ENCODE measurements around the gene CORIN.
"Not testable (repeated sequence)": the region's sequence is repeated elsewhere in the genome, so short reads cannot be mapped to it uniquely, and the experiment has no call there.

Gene CORIN

GRCh38 chr4:47551682-47552081, 286.2 kb downstream of the CORIN start:
- no peak for DNase-seq (ENCODE audit: low spot score)
- TF ChIP-seq, protein P1, sequence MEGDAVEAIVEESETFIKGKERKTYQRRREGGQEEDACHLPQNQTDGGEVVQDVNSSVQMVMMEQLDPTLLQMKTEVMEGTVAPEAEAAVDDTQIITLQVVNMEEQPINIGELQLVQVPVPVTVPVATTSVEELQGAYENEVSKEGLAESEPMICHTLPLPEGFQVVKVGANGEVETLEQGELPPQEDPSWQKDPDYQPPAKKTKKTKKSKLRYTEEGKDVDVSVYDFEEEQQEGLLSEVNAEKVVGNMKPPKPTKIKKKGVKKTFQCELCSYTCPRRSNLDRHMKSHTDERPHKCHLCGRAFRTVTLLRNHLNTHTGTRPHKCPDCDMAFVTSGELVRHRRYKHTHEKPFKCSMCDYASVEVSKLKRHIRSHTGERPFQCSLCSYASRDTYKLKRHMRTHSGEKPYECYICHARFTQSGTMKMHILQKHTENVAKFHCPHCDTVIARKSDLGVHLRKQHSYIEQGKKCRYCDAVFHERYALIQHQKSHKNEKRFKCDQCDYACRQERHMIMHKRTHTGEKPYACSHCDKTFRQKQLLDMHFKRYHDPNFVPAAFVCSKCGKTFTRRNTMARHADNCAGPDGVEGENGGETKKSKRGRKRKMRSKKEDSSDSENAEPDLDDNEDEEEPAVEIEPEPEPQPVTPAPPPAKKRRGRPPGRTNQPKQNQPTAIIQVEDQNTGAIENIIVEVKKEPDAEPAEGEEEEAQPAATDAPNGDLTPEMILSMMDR (IDR thresholded peaks at IDR 0.05; ENCODE audit: extremely low read depth, insufficient read depth, missing control alignments), result no peak
- in situ Hi-C loops (cut with MboI; ENCODE audit: low pct_unique_long_range_greater_than_20kb, low sequenced_read_pairs, unreplicated experiment), result loop anchor here (25.0 kb wide), 1 partner anchor 89 kb away; the partner anchor contains the start of gene COMMD8

DNA sequence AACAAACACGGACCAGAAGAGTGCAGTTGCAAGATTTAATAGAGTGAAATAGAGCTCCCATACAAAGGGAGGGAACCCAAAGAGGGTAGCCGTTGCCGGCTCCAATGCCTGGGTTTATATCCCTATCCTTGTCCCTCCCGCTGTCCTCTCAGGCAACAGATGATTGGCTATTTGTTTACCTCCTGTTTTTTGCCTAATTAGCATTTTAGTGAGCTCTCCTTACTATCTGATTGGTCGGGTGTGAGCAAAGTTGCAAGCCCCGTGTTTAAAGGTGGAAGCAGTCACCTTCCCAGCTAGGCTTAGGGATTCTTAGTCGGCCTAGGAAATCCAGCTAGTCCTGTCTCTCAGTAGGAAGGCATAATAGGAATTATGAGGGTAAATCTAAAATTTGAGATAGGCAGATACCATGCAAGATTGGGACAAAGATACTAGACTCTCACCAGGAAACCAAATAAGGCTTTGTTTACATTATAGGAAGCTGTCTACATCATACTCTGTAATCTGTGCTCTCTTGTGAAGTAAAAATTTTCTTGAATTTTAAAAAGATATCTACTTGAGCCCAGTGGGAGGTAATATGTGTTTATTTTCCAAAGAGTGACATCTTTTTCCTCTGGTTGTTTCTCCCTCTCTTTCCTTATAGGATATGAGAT, 286.8 kb downstream of the CORIN start:
- TF ChIP-seq, protein P1 (IDR thresholded peaks at IDR 0.05; ENCODE audit: extremely low read depth, insufficient read depth, missing control alignments), result no peak
- in situ Hi-C loops (cut with MboI; ENCODE audit: low pct_unique_long_range_greater_than_20kb, low sequenced_read_pairs, unreplicated experiment), result loop anchor here (25.0 kb wide), 1 partner anchor 89 kb away; the partner anchor contains the start of gene COMMD8
- DNase-seq (ENCODE audit: low spot score), result no peak

DNA sequence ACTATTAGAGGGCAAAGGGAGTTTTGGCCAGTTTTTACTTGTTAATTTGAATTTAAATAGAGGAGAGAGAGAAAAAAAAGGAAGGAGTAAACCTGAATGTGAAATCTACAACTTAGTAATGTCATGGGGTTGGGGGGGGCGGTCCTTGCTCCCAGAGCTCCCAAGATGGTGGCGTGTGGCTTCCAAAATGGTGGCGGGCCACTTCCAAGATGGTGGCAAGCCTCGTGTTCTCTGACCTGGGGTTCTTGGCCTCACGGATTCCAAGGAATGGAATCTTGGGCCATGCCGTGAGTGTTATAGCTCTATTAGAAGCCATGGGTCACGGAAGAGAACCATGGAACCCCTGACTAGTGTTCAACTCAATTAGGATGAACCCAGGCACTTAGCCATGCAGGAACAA, 287.5 kb downstream of the CORIN start:
- not testable (repeated sequence) for DNase-seq (ENCODE audit: low spot score)

More for the DNA sequence above, 287.5 kb downstream of the CORIN start:
- in situ Hi-C loops (cut with MboI; ENCODE audit: low pct_unique_long_range_greater_than_20kb, low sequenced_read_pairs, unreplicated experiment), result loop anchor here (25.0 kb wide), 1 partner anchor 88 kb away; the partner anchor contains the start of gene COMMD8

All from GM13977 (cell line).